Inferior parietal cortex (tissue), 1 donor: ENCODE results near the gene P2RX6.

Experiments used
- DNase-seq: peaks from one replicate; pipeline ENCODE4 v3.0.0-alpha.2; 2016; ENCODE audit errors: extremely low spot score

Gene P2RX6

DNA sequence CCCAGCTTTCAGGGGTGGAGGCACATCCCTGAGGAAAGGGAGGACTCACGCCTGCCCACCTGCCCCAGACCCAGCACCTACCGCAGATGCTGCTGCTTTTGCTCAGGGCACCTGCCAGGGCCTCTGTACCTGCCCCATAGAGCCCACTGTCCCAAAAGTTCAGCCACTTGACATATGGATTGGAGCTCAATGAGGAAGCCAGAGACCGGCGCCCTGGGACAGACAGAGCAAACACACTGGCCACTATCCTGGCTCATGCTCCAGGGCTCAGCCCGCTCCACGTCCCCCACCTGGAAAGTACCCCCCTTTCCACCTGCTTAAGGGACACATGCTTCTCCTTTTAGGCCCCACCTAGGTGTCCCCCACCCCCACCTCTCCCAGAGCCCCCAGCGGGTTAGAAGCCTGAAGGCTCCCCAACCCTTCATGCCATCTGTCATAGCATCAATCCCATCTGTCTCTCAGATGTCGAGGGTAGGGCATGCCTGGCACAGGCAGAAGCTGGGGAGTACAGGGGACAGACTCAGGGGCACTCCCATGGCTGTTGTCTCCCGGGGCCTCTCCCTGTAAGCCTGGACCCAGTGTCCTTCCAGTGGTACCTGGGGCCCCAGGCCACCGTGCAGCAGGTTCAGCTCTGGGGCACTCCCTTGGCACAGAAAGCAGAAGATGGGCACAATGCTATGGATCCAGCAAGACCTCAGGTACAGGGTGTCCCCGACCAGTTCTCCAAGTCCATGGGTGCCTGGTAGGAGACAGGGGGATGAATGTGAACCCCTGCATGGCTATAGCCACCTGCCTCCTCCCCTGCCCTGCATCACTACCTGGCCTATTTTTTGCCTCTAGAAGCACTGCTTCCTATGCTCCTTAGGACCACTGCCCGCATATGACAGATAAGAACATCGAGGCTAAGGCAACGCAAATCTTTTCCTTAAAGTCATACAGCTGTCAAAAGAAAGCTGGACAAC lies 2.2 kb upstream of the P2RX6 start:
- DNase-seq = no peak

DNA sequence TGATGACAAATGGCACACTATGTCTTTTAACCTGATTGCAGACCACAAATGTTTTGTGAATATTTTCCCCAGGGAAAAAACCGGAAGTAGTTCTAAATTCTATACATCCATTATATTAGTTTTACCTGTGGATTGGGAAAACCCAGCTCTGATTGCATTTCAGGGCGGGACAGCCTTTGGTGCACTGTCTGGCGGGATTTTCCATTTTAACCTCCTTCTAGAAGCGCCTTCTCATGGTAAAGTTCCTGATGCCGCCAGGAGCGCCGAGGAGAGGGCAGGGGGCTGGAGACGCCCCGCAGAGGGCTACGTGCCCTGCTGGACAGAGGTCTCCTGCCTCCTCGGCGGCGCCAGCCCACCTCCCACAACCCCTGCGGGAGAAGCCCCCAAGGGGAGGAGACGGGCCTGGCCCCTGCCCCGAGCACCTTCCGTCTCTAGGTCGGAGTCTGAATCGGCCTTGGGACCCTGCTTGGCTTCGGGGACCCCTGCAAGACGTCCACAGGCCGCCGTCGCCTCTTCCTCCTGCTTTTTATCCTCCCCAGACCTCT lies 1.2 kb upstream of the P2RX6 start:
- DNase-seq = no peak

DNA sequence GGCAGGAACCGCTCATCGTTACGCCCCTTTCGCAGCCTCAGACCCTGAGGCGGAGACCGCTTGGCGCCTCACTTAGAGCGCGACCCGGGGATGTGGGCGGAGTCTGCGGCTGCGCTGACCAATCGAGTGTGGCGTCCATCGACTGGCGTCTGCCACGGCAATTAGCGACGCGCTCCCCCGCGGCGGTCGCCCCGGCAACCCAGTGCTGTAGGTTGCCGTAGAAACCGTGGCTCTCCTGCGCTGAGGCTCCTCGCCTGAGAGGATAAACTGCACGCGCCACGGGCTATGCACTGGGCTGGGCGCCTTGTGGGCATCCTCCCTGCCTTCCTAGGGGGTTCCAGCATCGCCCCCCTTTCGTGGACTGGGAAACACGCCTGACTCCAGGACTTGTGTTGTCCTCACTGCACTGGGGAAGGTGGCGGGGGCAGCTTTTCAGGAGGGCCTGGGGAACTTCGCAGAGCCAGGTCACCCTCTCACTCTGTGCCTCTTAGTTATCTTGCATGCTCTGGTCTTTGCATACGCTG lies 701 bp upstream of the P2RX6 start:
- peak; percentile 96 for DNase-seq

GRCh38 chr22:21015466-21016006 lies 571 bp downstream of the P2RX6 start:
- DNase-seq = no peak

- no peak for DNase-seq
Measured at GRCh38 chr22:21016644-21017420, 1.9 kb downstream of the P2RX6 start.

DNA sequence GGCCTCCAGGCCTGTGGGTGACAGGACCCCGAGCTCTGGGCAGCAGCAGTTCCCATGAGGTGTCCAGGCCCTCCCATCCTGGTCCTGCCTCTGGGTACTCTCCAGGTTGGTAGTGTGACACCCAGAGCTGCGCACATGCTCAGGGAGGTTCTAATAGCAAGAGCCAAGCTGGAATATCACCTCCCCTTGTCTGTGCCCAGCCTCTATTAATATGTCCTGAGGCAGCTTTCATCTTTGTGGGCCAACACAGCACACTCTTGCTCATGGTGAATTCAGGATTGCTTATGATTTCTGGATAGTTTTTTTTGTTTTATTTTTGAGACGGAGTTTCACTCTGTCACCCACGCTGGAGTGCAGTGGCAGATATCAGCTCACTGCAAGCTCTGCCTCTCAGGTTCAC lies 3.3 kb downstream of the P2RX6 start:
- no peak for DNase-seq

DNA sequence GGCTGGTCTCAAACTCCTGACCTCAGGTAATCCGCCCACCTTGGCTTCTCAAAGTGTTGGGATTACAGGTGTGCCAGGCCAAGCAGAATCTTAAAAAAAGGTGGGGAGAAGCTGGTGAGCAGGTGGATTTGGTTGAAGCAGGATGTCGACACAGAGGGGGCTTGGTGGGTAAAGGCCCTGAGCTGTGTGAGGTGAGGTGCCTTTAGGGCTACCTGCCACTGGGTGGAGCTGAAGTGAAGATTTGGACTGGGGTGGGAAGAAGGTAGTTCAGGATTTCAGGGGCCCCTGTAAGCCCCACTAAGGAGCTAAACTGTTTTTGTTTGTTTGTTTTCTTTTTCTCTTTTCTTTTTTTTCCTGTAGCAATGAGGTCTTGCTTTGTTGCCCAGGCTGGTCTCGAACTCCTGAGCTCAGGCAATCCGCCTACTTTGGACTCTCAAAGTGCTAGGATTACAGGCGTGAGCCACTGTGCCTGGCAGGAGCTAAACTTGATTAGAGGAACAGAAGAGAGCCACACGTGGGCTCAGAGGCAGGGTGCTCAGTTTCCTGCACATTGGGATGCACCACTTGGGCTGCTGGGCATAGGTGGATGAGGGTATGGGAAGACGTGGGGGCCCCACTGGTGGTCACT lies 6.0 kb downstream of the P2RX6 start:
- no peak for DNase-seq

DNA sequence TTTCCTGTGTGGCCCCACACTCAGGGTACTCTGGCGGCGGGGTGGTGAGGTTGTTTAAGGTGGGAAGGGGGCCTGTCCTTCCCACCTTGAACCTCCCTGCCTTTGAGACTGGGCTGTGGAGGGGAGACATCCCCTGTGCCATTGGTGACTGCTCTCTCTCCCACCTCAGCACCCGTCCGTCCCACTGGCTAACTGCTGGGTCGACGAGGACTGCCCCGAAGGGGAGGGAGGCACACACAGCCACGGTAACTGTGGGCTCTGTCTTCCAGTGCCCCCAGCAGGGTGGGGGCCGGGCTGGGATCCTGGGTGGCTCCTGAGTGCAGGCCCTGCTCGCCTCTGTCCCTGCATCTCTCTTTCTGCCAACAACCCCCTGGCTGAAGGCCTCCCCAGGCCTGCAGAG lies 7.5 kb downstream of the P2RX6 start:
- no peak for DNase-seq

- DNase-seq = no peak
Measured at GRCh38 chr22:21022955-21023614, 8.1 kb downstream of the P2RX6 start.

- no peak for DNase-seq
Measured at GRCh38 chr22:21025266-21025665, 10.3 kb downstream of the P2RX6 start.

DNA sequence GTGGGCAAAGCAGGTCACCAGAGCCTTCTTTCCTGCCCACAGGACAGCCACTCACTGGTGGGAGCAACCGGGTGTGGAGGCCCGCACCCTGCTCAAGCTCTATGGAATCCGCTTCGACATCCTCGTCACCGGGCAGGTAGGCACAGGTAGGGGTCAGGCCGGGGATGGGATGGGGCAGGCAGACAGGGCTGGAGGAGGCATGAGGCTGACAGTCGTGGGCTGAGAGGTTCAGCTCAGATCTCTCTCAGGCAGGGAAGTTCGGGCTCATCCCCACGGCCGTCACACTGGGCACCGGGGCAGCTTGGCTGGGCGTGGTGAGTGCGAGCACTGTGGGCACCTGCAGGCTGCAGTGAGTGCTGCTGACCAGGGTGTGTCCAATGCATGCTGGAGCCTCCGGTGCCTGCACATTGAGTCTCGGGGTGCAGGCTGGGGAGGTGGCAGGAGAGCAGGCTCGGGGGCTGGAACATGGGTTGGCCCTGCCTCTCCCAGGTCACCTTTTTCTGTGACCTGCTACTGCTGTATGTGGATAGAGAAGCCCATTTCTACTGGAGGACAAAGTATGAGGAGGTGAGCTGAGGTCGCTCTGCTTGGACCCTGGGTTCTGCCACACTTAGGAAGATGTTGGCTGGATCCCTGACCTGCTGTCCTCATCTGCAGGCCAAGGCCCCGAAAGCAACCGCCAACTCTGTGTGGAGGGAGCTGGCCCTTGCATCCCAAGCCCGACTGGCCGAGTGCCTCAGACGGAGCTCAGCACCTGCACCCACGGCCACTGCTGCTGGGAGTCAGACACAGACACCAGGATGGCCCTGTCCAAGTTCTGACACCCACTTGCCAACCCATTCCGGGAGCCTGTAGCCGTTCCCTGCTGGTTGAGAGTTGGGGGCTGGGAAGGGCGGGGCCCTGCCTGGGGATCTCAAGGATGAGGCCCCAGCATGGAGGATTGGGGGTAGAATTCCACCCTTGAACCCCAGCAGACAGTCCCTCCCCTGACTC lies 11.1 kb downstream of the P2RX6 start:
- no peak for DNase-seq

- DNase-seq = no peak
Measured at GRCh38 chr22:21026783-21027692, 12.1 kb downstream of the P2RX6 start.

- no peak for DNase-seq
Measured at GRCh38 chr22:21028277-21029251, 13.6 kb downstream of the P2RX6 start.

DNA sequence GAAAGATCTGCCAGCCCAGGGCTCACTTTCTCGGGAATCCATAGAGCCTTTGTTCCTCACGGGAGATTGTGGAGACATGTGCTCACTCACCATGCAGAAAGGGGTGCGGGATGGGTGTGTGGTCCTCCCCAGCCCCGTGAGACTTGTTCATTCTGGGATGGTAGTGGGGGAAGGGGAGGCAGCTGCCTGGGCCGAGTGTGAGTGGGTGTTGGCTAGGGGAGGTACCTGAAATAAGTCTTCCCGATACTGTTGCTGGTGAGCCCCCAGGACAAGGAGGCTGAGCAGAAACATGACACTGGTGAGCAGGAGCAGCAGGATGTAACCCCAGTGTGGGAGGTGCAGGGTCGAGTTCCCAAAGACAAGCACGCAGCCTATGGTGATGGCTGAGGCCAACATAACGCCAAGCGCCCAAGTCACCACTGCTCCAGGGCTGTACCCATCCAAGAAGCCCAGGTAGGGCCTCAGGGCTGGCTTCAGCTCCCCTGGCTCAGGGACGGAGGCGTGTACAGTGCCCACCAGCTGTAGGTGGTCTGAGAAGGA lies 14.6 kb downstream of the P2RX6 start:
- no peak for DNase-seq

- no peak for DNase-seq
Measured at GRCh38 chr22:21030032-21030431, 15.1 kb downstream of the P2RX6 start.

GRCh38 chr22:21030621-21031544 lies 15.9 kb downstream of the P2RX6 start:
- no peak for DNase-seq
